ENCODE results near the gene GRP. TPM values are rescaled to one million over a fixed set of nuclear protein-coding genes. Genes with fewer than 3 reads are reported as not detected.

The GRP gene
- total and polyA plus RNA-seq, 2 of the 4 experiments (the other 2 are of a cell fraction): not detected

- Histone ChIP-seq H2AFZ (replicated peaks; ENCODE audit: low read length, poor library complexity) (no peak overlapping the region), H2BK5ac (ENCODE audit: low read depth, low read length, poor library complexity, severe bottlenecking) (no peak overlapping the region), H3K79me1 (ENCODE audit: low read depth in 1 of 2, low read length in 2 of 2) (no peaks in the 10 kb centered on the region), H2AK9ac (replicated peaks; ENCODE audit: low read depth, low read length, poor library complexity) (no peak overlapping the region), H3K9ac (ENCODE audit: low read depth, low read length) (no peak overlapping the region), H3K4me1 (ENCODE audit: control insufficient read depth, insufficient read depth, low read length) (no peaks in the 10 kb centered on the region), H3K4ac (ENCODE audit: low read depth, low read length) (no peak overlapping the region), H3K9me3 (ENCODE audit: control insufficient read depth, insufficient read depth, low read length) (no peaks in the 10 kb centered on the region), H3K4me2 (ENCODE audit: low read depth, low read length) (no peak overlapping the region), H2BK120ac (ENCODE audit: low read depth, low read length) (no peak overlapping the region), H4K8ac (ENCODE audit: low read depth in 2 of 2, low read length in 2 of 2) (no peak overlapping the region), H4K20me1 (ENCODE audit: insufficient read depth, low read length) (no peaks in the 10 kb centered on the region), H4K91ac (ENCODE audit: insufficient read depth, low read depth, low read length) (no peak overlapping the region), H2AK5ac (ENCODE audit: low read depth, low read length) (no peak overlapping the region), H3K18ac (ENCODE audit: low read depth, low read length) (no peak overlapping the region), H3K27me3 (ENCODE audit: control insufficient read depth, insufficient read depth, low read length) (peaks cover 39% of the 10 kb centered on the region), H3K4me3 (ENCODE audit: insufficient read depth, low read depth, low read length) (no peak overlapping the region), H4K5ac (ENCODE audit: low read depth, low read length) (no peak overlapping the region), H2BK20ac (ENCODE audit: low read depth, low read length) (no peak overlapping the region), H3K9me1 (ENCODE audit: insufficient read depth, low read length) (no peaks in the 10 kb centered on the region), H3K56ac (ENCODE audit: extremely low read depth, insufficient read depth, low read length) (no peak overlapping the region), H2BK15ac (ENCODE audit: low read depth, low read length) (no peak overlapping the region), H3K36me3 (ENCODE audit: control insufficient read depth, insufficient read depth, low read length) (no peaks in the 10 kb centered on the region), H3K27ac (ENCODE audit: insufficient read depth, low read length) (no peak overlapping the region), H3K23ac (ENCODE audit: low read depth, low read length) (no peak overlapping the region), H3K14ac (replicated peaks; ENCODE audit: low read depth, low read length) (no peak overlapping the region)
- dilution Hi-C loops (cut with HindIII; ENCODE audit: low sequenced_read_pairs, unreplicated experiment) (no loop called here), in situ Hi-C loops (cut with MboI; ENCODE audit: low sequenced_read_pairs) (no loop called here), intact Hi-C loops (cut with micrococcal nuclease) (no loop called here)
- DNase-seq (no peak), ATAC-seq (ENCODE audit: low read depth) (no peak)
- POLR2A ChIA-PET (ENCODE audit: unreplicated experiment): no interaction called here
- BruUV-seq (replicated peaks): no TSS peak
- WGBS, 2 experiments (ENCODE audit: extremely low coverage in 2 of 2, insufficient read length in 1 of 2): 0% methylated on average over 1 of the region's 2 CpGs; no CpG with 5 or more reads in 1 of the 2 experiments
- CTCF ChIA-PET: no interaction called here
- TF ChIP-seq SMC3 (IDR thresholded peaks at IDR 0.05; ENCODE audit: low read depth, low read length) (no peak), NFE2L2 (IDR thresholded peaks at IDR 0.05; ENCODE audit: low read depth, low read length) (no peak), FOS (IDR thresholded peaks at IDR 0.05; ENCODE audit: low read depth, low read length) (no peak)
These were observed 22.3 kb upstream of the GRP start for GRCh38 chr18:59197636-59198035.
